Fibroblast of lung (primary cell): ENCODE results near the gene CLPTM1.

Experiments
- EZH2 ChIP-seq: IDR thresholded peaks from 2 replicates; pipeline ENCODE4 v1.5.1; 2012; ENCODE audit warnings: low read length, control low read depth, mild to moderate bottlenecking; ENCODE audit errors: missing control alignments
- TF ChIP-seq, protein P1 (sequence below), 2 donors: IDR thresholded peaks in 1 of 2; conservative IDR thresholded peaks in 1 of 2; 1 replicate in 1 of 2; 2 replicates in 1 of 2; pipeline ENCODE4 v1.5.1; 2011 to 2012; ENCODE audit warnings: low read length in 2 of 2, control low read depth in 1 of 2, inconsistent platforms in 1 of 2, low read depth in 1 of 2, mild to moderate bottlenecking in 1 of 2

DNA sequence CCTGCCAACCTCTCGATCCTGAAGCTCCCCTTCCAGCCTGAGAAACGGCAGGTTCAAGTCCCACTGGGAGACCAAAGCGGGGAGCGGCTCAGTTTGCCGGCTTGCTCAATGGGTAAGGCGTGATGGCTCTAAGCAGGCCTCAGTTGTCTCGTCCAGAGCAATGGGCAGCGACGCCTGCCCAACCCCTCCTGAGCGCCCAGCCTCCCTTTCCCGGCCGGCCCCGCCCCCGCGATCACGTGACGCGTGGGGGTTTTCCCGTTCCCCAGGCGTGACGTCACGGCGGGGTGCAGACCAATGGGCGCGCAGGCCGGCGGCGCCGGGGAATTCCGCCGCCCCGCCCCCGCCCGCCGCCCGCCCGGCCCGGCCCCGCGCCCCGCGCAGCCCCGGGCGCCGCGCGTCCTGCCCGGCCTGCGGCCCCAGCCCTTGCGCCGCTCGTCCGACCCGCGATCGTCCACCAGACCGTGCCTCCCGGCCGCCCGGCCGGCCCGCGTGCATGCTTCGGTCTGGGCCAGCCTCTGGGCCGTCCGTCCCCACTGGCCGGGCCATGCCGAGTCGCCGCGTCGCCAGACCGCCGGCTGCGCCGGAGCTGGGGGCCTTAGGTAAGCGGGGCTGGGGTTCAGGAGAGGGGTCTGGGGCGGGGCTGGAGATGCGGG, 46.0 kb downstream of the CLPTM1 start, which contains the start of gene RELB:
- TF ChIP-seq, protein P1, sequence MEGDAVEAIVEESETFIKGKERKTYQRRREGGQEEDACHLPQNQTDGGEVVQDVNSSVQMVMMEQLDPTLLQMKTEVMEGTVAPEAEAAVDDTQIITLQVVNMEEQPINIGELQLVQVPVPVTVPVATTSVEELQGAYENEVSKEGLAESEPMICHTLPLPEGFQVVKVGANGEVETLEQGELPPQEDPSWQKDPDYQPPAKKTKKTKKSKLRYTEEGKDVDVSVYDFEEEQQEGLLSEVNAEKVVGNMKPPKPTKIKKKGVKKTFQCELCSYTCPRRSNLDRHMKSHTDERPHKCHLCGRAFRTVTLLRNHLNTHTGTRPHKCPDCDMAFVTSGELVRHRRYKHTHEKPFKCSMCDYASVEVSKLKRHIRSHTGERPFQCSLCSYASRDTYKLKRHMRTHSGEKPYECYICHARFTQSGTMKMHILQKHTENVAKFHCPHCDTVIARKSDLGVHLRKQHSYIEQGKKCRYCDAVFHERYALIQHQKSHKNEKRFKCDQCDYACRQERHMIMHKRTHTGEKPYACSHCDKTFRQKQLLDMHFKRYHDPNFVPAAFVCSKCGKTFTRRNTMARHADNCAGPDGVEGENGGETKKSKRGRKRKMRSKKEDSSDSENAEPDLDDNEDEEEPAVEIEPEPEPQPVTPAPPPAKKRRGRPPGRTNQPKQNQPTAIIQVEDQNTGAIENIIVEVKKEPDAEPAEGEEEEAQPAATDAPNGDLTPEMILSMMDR (conservative IDR thresholded peaks at IDR 0.05 in 1 of 2, IDR thresholded peaks at IDR 0.05 in 1 of 2; ENCODE audit: low read depth in 1 of 2, low read length in 2 of 2): no peak
- TF ChIP-seq EZH2: no peak
